Measurements from ENCODE around the gene SERAC1.

- no peak for TF ChIP-seq CTCF (IDR thresholded peaks at IDR 0.05)
- no peak for TF ChIP-seq POLR2AphosphoS5 (IDR thresholded peaks at IDR 0.05; ENCODE audit: insufficient read depth in 1 of 2, low read depth in 1 of 2)
These were observed 64.8 kb downstream of the SERAC1 start for GRCh38 chr6:158103228-158103627.
